ENCODE measurements around the gene CATSPER4.

DNA sequence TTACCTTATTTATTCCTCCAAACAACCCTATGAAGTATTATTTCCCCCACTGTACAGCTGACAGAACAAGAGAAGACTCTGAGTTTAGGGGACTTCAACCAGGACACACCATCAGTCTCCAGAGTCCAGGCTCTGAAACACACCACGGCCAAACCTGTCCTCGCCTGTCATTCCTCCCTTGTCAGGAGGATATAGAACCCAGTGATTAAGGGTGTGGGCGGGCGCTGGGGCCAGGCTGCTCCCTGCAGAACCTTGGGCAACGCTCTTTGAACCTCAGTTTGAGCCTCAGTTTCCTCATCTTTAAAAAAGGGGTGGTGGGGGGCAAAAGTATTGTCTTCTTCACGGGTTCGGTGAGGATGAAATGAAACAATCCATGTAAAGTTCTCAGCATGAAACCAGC is 34.2 kb downstream of the CATSPER4 start:
- TF ChIP-seq, protein P1, sequence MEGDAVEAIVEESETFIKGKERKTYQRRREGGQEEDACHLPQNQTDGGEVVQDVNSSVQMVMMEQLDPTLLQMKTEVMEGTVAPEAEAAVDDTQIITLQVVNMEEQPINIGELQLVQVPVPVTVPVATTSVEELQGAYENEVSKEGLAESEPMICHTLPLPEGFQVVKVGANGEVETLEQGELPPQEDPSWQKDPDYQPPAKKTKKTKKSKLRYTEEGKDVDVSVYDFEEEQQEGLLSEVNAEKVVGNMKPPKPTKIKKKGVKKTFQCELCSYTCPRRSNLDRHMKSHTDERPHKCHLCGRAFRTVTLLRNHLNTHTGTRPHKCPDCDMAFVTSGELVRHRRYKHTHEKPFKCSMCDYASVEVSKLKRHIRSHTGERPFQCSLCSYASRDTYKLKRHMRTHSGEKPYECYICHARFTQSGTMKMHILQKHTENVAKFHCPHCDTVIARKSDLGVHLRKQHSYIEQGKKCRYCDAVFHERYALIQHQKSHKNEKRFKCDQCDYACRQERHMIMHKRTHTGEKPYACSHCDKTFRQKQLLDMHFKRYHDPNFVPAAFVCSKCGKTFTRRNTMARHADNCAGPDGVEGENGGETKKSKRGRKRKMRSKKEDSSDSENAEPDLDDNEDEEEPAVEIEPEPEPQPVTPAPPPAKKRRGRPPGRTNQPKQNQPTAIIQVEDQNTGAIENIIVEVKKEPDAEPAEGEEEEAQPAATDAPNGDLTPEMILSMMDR (IDR thresholded peaks at IDR 0.05) = no peak
- TF ChIP-seq POLR2A (IDR thresholded peaks at IDR 0.05) (no peak), POLR2AphosphoS5 (IDR thresholded peaks at IDR 0.05) (no peak), EP300 (IDR thresholded peaks at IDR 0.05) (no peak)
